Measurements from ENCODE around the gene HPS1.

The HPS1 gene

DNA sequence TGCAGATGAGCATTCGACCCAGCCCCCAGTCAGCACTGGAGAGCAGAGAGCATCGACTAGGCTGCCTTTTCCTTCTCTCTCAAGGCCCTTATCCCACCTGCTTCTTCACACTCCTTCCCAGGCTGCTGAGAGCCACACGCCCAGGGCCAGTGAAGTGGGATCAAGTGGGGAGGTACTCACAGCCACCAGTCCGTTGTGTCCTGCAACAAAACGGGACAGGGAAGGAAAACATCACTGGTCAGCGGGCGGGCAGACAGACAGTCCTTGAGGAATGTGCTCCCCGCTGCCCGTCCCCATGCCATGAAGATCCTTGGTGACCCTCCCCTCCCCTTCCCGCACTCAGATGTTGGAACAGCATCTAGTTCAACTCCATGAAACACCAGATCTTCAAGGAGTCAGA, 36.0 kb downstream of the HPS1 start:
- DNase-seq: no peak

DNA sequence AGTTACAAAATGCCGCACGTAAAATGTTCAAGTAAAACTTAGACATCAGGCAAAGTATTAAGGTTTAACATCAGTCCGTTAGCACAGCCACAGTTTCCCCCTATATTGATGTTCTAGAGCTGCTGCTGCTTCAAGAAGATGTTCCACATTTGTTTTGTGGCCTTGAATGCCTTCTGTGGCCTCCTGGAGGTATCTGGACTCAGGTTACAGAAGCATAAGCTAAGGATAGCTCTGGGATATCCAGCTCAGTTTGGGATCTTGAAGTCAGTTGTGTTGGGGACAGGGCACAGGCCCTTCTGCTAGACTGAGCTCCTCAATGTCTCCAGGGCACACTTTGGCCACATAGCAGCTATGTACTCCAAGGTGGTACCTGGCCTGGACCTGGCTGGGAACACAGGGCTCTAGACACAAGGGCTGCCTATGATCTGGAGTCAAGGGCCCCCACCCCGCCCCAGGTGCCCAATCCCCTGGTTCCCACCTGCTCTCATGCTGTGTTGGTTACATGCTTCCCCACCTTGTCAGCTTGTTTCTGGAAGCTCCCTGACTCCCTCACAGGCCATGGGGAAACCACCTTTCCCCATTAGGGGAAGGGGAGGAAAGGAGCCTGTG, 36.5 kb downstream of the HPS1 start:
- DNase-seq: no peak

DNA sequence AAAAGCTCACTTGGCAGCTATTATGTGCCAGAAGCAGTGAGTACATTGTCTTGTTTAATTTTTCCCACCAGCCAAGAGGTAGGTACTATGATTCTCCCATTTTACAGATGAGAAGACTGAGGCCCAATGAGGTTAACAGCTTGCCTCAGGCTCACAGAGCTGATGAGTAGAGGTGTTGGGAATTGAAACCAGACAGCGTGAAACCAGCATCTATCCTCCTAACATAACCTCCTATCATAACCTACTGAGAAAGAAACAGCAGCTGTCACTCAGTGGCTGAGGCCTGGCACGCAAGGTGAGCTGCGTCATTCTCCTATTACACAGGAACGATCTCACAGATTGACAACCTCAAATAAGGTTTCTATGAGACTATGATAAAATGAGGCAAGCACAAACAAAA, 37.9 kb downstream of the HPS1 start:
- no peak for DNase-seq

DNA sequence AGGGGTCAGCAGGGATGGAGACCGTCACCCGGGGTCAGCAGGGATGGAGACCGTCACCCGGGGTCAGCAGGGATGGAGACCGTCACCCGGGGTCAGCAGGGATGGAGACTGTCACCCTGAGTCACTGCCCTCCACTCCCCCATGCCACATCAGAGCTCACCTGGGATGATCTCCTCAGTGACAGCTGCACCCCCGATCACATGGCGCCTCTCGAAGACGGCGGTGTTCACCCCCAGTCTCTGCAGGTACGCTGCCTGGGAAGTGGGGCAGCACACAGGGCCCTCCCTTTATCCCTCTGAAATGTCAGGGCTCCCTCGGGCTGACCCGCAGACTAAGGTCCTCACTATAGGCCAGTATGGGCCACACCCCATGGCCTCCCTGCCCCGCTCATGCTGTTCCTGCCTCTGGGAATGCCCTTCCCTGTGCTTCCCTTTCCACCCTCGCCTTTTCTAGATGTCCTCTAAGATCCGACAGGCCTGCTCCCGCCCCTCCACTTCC, 38.9 kb downstream of the HPS1 start:
- DNase-seq: no peak

DNA sequence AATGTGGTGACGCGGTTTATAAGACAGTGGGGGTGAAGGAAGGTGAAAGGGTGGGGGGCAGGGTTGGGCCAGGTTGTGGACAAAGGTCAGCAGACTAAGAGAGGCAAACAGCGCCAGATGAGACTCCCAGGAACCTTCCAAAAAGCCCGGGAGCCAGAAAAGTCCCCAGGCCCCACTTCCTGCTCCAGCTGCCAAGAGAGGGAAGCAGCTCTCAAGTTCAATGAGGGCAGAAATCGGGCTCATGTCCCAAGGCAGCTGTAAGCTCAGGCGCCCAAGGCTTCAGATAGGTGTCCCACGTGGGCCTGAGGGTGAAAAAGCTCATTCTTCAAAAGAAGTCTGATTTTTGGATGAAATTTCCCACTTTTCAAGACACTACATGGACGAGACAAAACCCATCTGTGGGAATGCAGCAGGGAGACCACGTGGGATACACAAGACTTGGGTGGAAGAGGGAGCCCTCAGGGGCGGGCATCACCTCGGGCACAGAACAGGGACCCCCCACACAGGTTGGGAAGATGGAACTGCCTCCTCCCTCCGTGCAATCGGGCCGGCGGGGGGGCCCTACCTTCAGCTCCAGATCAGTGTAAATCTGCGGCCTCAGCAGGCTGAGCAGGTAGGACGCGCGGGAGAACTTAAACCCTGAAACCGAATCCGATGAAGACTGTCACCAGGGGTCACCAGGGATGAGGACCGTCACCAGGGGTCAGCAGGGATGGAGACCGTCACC, 39.6 kb downstream of the HPS1 start:
- no peak for DNase-seq

DNA sequence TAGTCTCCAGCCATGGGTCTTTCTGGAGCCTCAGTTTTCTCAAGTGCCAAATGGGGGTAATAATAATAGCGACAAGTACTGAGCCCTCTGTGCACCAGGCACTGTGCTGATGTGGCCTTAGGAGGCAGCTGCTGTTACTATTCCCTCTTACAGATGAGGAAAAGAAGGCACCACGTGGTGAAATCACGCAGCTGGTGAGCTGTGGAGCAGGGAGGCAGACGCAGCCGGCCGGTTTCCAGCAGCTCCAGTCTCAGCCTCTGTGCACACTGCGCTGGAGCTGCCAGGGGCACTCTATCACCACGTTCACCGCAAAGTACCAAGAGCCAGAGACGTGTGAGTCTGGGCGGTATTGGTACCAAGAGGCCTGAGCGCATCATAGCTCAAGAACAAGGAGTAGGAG, 41.3 kb downstream of the HPS1 start:
- DNase-seq: no peak

DNA sequence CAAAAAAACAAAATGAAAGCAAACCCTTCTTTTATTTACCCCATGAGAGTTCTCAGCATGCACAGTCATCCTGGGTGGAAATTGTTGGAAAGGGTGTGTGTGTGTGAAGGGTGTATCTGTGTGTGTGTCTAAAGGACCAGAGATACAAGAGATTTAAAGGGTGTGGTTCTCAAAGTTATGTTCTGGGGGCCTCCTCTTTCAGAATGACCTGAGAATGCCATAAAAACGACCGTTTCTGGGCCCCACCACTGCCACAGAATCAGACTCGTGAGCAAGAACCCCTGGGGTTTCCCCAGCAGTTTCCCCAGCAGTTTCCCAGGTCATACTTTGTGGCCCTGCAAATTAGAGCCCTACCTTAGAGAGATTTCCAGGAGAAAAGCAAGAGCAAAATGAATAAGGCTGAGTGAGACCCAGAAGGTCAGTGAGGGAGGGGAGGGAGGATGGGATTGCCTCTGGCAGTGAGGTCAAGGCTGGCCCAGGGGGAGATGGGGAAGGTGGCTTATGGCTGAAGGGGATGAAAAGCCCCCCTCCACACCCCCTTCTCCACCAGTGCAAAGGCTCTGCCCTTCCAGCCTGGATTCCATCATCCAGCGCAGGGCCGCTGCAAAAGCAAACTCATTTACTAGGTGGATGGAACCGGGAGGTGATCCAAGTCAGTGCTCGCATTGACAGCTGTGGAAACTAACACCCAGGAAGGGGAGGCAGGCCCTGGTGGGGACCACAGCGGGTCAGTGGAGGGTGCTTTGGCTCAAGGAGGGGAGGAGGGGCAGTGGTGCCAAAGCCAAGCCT, 42.0 kb downstream of the HPS1 start:
- DNase-seq: no peak

DNA sequence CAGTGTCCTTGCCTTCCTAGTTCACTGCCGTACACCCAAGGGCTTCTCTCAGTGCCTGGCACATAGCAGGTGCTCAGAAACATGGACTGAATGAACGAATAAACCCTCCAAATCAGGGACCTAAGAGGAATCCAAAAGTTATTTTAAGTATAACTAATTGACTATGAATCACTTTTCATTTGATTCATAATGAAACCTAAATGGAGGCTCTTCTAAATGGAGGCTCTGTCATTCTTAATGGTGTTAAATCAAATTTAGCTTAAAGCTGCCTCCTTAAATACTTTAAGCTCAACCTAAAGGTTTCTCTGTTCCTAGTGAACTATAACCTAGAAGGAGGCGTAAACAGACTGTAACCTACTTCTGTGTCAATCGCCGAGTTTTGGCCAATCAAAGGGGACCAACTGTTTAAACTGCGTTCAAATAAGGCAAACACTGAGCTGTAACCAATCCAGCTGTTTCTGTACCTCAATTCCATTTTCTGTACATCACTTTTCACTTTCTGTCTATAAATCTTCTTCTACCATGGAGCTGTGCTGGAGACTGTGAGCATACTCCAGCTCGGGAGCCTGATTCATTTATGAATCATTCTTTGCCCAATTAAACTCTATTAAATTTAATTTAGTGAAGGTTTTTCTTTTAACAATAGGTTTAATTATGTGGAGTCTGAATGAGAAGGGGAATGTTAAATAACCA, 42.8 kb downstream of the HPS1 start:
- DNase-seq: peak; percentile 1

DNA sequence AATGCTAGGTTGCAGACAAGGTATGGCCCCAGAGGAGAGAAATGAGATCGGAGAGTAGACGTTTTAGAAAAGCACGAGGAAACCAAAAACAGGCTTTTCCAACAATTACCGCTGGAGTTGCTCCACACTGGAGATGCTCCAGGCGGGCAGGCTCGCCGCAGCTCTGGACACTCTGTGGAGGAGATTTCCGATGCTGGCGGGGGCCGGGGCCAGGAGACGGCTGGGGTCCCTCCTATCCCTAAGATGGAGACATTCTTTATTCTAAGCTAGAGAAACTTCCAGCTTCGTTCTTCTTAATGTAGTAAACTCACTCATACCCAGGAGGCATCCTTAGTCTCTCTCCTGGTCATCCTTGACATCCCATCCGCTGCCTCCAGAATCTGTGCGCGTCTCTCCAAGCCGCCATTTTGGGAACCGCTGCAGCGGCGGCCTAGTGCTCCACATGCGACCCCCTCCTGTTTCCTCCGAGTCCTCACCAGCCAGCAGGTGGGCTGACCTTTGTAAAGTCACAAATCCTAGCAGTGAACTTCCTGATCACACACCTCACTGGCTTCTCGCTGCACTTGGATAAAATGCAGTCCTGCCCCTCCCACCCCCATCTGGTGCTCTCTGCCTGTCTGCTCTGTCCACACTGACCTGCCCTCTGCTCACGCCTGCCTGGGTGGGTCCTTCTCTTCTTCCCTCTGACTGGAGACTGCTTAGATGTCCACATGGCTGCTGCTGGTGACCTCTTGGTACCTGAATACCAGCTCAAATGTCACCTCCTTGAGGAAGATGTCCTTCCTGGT, 43.6 kb downstream of the HPS1 start:
- no peak for DNase-seq

DNA sequence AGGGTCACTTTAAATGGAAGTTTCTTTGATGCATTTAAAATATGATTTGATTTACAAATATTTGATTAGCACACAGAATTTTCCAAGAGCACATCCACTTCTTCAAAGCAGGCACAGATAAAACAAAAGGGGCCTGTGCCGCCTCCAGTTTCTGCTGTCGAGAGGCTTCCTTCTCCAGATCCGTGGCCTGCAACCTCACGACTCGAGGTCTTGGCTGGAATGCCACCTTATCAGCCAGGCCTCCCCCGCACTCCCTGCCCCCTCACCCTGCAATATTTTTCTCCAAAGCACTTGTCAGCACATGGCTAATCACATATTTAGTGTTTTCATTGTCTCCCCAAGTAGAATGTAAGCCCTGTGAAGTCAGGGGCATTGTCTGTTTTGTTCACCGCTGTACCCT, 44.3 kb downstream of the HPS1 start:
- no peak for DNase-seq

DNA sequence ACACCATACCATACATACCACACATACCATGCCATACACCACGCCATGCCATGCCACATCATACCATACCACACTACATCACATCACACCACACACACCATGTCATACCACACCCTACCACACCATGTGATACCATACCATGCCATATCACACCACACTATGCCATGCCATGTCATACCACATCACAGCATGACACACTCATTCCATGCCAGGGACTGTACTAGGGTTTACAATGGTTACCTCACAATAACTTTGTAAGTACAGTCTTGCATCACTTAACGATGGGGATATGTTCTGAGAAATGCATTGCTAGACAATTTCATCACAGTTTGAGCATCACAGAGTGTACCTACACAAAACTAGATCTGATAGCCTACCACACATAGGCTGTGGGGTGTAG, 46.3 kb downstream of the HPS1 start:
- DNase-seq: no peak

DNA sequence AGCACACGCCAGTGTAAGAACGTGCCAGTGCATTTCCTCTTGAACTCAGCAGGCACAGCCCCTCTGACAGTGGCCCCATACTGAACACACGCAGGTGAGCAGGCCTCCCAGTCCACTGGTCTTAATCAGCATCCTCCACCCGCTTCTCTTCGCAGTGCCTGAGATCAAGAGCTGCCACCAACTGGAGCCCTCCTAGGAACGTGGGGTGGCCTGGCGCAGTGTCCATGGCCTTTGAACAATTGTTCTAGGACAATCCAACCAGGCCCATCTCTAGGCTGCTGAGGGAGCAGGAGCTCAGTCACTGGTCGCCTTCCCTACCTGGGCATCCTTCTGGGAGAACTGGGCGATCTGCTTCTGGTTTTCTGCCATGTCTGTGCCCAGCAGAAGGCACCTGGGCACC, 47.0 kb downstream of the HPS1 start:
- DNase-seq: no peak

DNA sequence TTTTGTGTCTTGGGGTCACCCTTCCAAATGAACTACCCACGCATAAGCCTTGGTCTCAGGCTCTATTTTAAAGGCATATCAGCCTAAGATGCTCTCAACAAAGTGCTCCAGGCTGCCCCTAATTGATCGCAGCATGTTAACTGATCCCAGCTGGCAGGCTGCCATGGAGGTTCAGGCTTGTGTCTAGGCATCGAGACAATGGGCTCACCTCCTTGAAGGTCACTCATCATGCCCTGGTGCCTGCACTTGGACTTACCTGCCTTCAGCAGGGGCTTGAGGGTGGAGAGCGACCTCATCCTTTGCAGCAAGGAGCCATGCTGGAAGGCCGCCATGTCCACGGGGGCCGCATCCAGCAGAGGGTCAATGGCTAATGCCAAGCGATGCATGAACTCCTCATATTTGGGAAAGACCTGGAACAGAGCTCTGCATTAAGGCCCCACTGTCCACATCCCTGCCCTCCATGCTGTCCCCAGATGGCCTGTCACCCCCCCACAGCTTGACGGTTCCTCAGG, 49.6 kb downstream of the HPS1 start:
- DNase-seq: no peak

DNA sequence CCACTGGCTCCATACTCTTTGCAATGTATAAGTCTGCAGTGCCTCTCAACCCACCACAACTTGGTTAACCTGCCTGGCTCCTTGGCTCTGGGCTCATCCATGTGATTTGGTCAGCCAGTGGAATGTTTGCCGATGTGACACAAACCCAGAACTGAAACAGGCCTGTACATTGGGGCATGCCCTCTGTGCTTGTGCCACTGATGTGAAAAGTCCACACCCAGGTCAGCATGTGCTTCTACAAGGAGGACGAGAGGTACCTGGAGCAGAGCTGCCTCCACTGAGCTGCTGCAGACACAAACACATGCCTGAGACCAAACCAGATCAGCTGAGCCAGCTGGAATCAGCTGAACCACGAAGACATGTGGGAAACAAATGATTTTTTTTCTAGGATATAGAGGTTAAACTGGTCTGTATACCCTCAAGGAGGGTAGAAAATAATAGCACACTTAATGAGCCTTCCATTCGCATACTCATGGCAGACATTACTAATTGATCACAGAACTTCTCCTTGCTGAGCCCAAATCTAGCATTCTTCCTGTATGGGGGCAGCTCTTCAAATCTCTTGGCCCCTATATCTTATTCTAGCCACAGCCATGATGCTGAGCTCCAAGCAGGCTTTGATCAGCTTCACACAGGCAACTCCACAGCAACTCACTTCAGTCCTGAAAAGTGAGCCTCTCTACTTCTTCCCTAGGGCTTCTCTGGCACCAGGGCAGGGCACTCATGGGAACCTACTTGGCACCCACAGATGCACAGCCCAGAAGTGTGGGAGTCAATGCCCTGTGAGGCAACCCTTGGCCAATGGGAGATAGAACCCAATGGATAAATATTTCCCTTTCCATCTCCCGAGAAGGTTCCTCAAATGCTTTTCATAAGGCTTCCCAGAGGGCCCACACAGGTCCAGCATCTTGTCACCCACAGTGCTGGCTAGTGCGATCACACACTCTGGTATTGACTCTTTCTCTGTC, 50.4 kb downstream of the HPS1 start:
- DNase-seq: no peak

DNA sequence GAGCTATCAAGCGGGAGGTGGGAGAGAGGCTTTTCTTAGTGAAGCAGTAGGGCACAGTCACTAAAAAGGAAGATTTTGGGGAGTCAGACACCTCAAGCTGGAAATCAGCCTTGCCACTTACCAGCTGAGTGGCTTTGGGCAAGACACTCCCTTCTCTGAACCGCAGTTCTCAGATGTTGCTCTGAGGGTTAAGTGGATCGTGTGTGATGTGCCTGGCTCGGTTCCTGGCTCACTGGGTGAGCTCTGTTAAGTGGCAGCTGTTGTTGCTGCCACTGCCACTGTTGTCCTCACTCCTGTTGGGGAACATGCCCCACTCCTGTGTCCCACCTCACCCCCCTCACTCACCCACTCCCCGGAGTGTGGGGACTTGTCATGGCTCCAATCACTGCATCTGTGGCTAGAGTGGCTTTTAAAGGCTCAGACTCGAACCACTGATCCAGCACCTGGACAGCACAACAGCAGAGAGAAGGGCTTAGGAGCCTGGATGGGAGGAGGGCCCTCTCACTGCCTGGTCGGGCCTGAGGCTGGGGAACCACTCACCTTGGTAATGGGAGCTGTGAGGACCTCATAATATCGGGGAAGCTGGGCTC, 51.8 kb downstream of the HPS1 start:
- no peak for DNase-seq

DNA sequence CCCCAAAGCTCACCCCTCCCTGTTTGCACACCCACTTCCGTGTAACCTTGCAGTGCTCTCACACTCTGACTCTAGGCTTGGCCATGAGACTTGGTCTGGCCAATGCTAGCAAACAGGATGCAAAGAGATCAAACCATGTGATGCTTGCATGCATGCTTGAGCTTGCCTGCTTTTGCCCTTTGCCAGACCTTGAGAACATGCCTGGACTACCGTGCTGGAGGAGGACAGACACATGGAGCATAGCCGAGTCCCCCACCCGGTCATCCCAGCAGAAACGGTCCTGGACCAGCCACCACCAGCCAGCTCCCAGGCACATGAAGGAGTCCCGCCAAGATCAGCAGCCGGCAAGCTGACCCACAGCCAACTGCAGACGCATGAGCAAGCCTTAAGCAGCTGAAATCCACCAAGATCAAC, 55.1 kb downstream of the HPS1 start:
- DNase-seq: no peak

DNA sequence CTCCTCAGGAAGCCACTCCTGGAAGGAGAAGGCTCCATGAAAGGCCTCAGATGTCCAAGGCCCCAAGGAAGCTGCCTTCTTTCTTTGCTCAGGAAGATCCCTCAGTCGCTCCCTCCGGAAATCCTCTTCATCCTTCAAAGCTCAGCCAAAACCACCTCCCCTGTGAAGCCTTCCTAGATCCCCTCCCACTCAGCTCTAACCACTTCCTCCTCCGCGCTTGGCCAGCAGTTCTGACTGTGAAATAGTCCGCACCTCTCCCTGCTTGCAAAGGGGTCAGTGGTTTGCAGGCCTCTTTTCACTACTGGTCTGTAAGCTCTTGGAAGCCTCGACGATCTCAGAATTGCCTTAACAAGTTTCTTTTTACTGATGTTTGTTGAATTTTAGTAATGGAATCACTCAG, 55.7 kb downstream of the HPS1 start:
- no peak for DNase-seq

DNA sequence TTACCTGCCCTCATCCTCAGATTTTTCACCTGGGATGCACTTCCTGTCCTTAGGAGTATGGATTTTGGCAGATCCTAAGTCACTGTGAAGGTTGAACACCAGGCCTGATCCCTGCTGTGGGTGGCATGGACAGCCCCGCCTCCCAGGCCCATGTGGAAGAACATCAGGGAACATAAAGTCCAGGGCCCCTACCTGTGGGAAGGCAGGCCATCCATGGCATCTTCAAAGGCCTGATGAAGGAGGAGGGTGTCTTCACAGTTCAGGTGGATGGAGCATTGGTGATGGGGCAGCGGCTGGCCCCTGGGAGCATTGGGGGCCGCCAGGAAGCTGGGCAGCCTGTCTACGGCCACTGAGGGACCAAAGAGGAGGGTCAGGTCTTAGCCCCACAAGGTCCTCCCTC, 56.3 kb downstream of the HPS1 start:
- no peak for DNase-seq

DNA sequence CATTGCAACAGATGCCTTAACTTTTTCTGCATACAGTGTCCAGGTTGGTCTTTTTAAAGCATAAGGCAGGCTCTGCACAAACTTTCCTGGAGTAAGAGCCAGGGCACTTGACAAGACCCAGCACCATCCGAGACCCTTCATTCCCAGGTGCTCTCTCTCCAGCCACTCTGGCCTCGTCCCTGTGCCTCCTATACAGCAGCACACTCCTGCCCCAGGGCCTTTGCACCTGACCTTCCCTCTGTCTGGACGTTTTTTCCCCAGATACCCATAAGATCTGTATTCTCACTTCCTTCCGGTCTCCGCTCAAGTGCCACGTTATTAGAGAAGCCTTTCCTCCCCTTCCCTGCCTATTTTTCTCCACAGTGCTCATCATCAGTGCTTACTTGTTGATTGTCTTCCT, 57.3 kb downstream of the HPS1 start:
- no peak for DNase-seq

DNA sequence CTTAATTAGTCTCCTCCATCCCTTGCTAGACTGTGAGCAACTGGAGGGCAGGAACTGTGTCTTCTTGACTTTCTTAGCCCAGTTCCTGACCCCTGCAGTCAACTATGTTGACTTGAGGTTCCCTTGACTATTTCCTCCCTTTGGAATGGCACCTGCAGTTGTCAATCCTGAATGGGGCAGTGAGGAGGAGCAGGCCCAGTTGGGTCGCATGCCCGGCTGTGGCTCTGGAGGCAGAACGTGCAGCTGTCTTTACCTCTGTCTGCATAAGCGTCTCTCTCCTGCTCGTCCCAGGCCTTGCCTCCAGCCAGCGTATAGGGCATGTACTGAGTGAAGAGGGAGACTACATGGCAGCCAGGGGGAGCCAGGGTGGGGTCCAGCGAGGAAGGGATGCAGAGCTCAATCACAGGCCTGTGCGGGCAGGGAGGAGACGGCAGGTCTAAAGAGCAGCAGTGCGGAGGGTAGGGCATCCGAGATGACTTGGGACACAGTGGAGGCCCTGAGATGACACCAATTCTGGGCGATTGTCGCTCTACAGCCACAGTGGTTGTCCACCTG, 58.6 kb downstream of the HPS1 start:
- no peak for DNase-seq

All from NCI-H1436 (cell line).